CD8-positive, alpha-beta memory T cell (primary cell): Measurements from ENCODE around the gene PLA2G4F. TPM values are rescaled to one million over a fixed set of nuclear protein-coding genes. Genes with fewer than 3 reads are reported as not detected.
A peak's percentile ranks its signal among the peaks of the same experiment; 100 is the strongest.

Experiments used
- CTCF ChIA-PET: fragments of 350-600 bp; sonication (Branson Sonifier 250); formaldehyde crosslinking; loops from one replicate; lab custom pipeline; 2021; ENCODE audit warnings: antibody characterized with exemption; lab: Charles Lee
- POLR2A ChIA-PET: fragments of 350-600 bp; sonication (Branson Sonifier 250); formaldehyde crosslinking; loops from one replicate; lab custom pipeline; 2021; ENCODE audit warnings: antibody characterized with exemption; lab: Charles Lee
- DNase-seq, 5 donors: peaks; one replicate each; pipeline versions ENCODE4 v3.0.0 to v3.0.0-alpha.2; 2020 to 2022; ENCODE audit warnings: mixed read lengths in 1 of 5
- H3K27ac ChIP-seq: one replicate; pipeline ENCODE4 v1.7.0; 2013; ENCODE audit warnings: low read depth, mild to moderate bottlenecking, low read length, moderate library complexity
- H3K27me3 ChIP-seq: 2 replicates; pipeline ENCODE4 v1.7.0; 2013; ENCODE audit warnings: low read length, mild to moderate bottlenecking; ENCODE audit not compliant: insufficient read depth, poor library complexity, severe bottlenecking
- H3K36me3 ChIP-seq: 2 replicates; pipeline ENCODE4 v1.7.0; 2013; ENCODE audit warnings: mild to moderate bottlenecking, low read length, moderate library complexity; ENCODE audit not compliant: insufficient read depth
- H3K4me1 ChIP-seq: 2 replicates; pipeline ENCODE4 v1.7.0; 2013; ENCODE audit warnings: mild to moderate bottlenecking, low read length, moderate library complexity; ENCODE audit not compliant: insufficient read depth
- H3K4me3 ChIP-seq: 2 replicates; pipeline ENCODE4 v1.7.0; 2013; ENCODE audit warnings: mild to moderate bottlenecking, low read length
- H3K9me3 ChIP-seq: 2 replicates; pipeline ENCODE4 v1.7.0; 2013; ENCODE audit warnings: mild to moderate bottlenecking, low read length
- H3K27ac Mint-ChIP-seq, 8 donors: one replicate each; pipeline ENCODE4 v1.8.0; 2020 to 2021; ENCODE audit warnings: mixed read lengths in 8 of 8, mild to moderate bottlenecking in 6 of 8, inconsistent platforms in 3 of 8, moderate library complexity in 3 of 8
- H3K27me3 Mint-ChIP-seq, 2 donors: one replicate each; pipeline ENCODE4 v1.8.0; 2020 to 2021; ENCODE audit warnings: mixed read lengths in 2 of 2, mild to moderate bottlenecking in 1 of 2, moderate library complexity in 1 of 2
- H3K36me3 Mint-ChIP-seq, 3 donors: one replicate each; pipeline ENCODE4 v1.8.0; 2020 to 2021; ENCODE audit warnings: mixed read lengths in 3 of 3, inconsistent platforms in 1 of 3, mild to moderate bottlenecking in 1 of 3
- H3K4me1 Mint-ChIP-seq, 3 donors: one replicate each; pipeline ENCODE4 v1.8.0; 2020 to 2021; ENCODE audit warnings: mixed read lengths in 3 of 3, inconsistent platforms in 1 of 3, mild to moderate bottlenecking in 1 of 3
- H3K4me3 Mint-ChIP-seq, 7 donors: one replicate each; pipeline ENCODE4 v1.8.0; 2020 to 2021; ENCODE audit warnings: mixed read lengths in 7 of 7, mild to moderate bottlenecking in 6 of 7, moderate library complexity in 4 of 7, inconsistent platforms in 2 of 7
- H3K9me3 Mint-ChIP-seq, 5 donors: one replicate each; pipeline ENCODE4 v1.8.0; 2020 to 2022; ENCODE audit warnings: mixed read lengths in 5 of 5, mild to moderate bottlenecking in 3 of 5, moderate library complexity in 2 of 5, inconsistent platforms in 1 of 5
- polyA plus RNA-seq: library from polyadenylated mRNA; unstranded; fragments of 300-500 nt; fragmentation: Illumina TruSeq; gene quantifications from one replicate; pipeline ENCODE4 v1.2.3, GENCODE V29; 2021
- total RNA-seq, 2 experiments: library from RNA; stranded (reverse); gene quantifications; one replicate each; pipeline ENCODE4 v1.2.3, GENCODE V29; 2021

Gene PLA2G4F
- total and polyA plus RNA-seq, 3 experiments from 2014 or later = not detected

DNA sequence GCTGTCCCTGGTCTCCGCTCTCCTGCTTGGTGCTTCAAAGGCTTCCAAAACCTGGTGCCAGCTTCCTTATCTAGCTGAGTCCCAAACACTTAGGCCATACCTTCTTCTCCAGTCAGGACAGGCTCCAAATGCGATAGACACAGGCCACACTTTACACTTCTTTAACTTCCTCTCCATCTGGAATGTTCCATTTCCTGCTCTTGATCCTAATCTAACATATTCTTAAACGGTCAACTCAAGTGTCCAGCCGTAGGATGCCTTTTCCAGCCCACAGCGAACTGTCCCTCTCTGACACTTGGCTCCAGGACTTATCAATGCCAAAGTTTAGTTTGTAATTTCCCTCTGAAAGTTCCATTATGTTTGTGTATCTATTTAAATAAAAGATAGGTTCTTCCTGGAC is 19.2 kb upstream of the PLA2G4F start:
- H3K4me3 ChIP-seq = no peak overlapping the region
- no peaks in the 10 kb centered on the region for H3K27me3 ChIP-seq
- Mint-ChIP-seq H3K4me1 (peaks cover 0 to 8% (median 7%) of the 10 kb centered on the region in 3 donors), H3K27me3 (no peaks in the 10 kb centered on the region), H3K27ac (peak overlapping the region in 2 of 8 donors; percentile 15 to 30), H3K36me3 (peaks cover 16 to 87% (median 28%) of the 10 kb centered on the region in 3 donors), H3K4me3 (no peak overlapping the region), H3K9me3 (no peaks in the 10 kb centered on the region)
- no peak overlapping the region for H3K27ac ChIP-seq
- CTCF ChIA-PET = no interaction called here
- POLR2A ChIA-PET = no interaction called here
- no peaks in the 10 kb centered on the region for H3K9me3 ChIP-seq
- DNase-seq = no peak
- H3K36me3 ChIP-seq = peaks cover 51% of the 10 kb centered on the region
- no peaks in the 10 kb centered on the region for H3K4me1 ChIP-seq

DNA sequence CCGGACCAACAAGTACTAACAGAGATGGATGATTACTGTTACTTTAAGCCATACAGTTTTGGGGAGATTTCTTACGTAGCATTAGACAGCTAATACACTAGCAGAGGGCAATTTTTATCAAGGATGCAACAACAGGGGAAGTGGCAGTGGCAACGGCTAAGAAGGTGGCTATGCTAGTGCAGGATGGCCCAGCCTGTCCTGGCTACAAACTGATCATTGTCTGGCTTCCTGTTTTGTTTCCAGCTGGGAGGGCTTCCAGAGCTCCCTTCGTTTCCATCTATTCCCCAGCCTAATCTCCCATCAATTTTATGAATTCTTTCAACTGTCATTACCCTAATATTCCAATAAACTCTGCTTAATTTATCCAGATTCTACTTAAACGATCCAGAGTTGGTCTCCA is 16.0 kb upstream of the PLA2G4F start:
- Mint-ChIP-seq H3K4me3 (no peak overlapping the region), H3K27ac (peak overlapping the region in 3 of 8 donors; percentile 27 to 68 (median 56)), H3K27me3 (no peaks in the 10 kb centered on the region), H3K4me1 (peaks cover 0 to 8% (median 7%) of the 10 kb centered on the region in 3 donors), H3K36me3 (peaks cover 9 to 89% (median 31%) of the 10 kb centered on the region in 3 donors), H3K9me3 (no peaks in the 10 kb centered on the region)
- DNase-seq = no peak
- H3K27ac ChIP-seq = no peak overlapping the region
- no peaks in the 10 kb centered on the region for H3K4me1 ChIP-seq
- ChIA-PET POLR2A (no interaction called here), CTCF (no interaction called here)
- no peaks in the 10 kb centered on the region for H3K9me3 ChIP-seq
- H3K27me3 ChIP-seq = no peaks in the 10 kb centered on the region
- peaks cover 58% of the 10 kb centered on the region for H3K36me3 ChIP-seq
- no peak overlapping the region for H3K4me3 ChIP-seq

DNA sequence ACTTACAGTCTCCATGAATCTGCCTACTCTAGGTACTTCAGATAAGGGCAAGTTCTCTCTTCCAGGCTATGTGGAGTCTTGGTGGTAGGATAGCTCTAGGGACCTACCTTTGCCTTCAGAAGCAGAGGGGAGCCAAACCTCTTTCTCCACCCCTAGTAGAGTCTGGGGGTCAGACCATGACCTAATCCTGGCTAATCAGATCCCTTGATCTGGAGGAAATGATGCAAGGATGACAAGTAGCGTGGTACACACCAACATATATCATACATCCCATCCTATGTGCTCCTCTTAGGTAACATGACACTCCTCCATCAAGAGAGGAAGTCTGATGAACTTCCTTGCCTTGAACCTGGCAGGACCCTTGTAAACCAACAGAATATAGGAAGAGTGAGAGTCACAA is 15.4 kb upstream of the PLA2G4F start:
- Mint-ChIP-seq H3K9me3 (no peaks in the 10 kb centered on the region), H3K36me3 (peaks cover 9 to 89% (median 35%) of the 10 kb centered on the region in 3 donors), H3K4me1 (peaks cover 0 to 8% (median 5%) of the 10 kb centered on the region in 3 donors), H3K4me3 (no peak overlapping the region), H3K27me3 (no peaks in the 10 kb centered on the region), H3K27ac (peak overlapping the region in 6 of 8 donors; percentile 27 to 93 (median 57))
- Histone ChIP-seq H3K36me3 (peaks cover 60% of the 10 kb centered on the region), H3K4me3 (no peak overlapping the region), H3K4me1 (no peaks in the 10 kb centered on the region), H3K27ac (no peak overlapping the region), H3K27me3 (no peaks in the 10 kb centered on the region), H3K9me3 (no peaks in the 10 kb centered on the region)
- POLR2A ChIA-PET = no interaction called here
- CTCF ChIA-PET = no interaction called here
- DNase-seq = no peak

DNA sequence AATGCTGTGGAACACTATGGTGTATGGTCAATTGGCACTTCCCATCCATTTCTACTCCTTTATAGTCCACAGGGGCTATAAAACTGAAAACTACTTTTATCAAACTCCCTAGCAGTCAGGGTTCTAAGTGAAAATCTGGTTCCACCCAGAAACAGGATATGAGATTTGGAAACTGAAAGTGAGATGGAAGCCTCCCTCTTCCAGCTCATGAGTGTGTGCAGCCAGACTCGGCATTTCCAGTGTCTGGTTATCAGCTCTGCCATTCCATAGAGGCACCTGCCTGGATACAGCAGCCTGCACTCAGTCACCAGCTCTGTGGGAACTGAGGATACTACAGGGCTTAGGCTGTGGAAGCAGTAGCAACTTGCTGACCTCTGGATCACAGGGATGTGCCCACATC is 14.7 kb upstream of the PLA2G4F start:
- Histone ChIP-seq H3K36me3 (peaks cover 67% of the 10 kb centered on the region), H3K4me3 (no peak overlapping the region), H3K27ac (no peak overlapping the region), H3K9me3 (no peaks in the 10 kb centered on the region), H3K4me1 (no peaks in the 10 kb centered on the region), H3K27me3 (no peaks in the 10 kb centered on the region)
- Mint-ChIP-seq H3K4me1 (peaks cover 0 to 8% (median 5%) of the 10 kb centered on the region in 3 donors), H3K27ac (peak overlapping the region in 3 of 8 donors; percentile 17 to 93 (median 76)), H3K27me3 (no peaks in the 10 kb centered on the region), H3K4me3 (no peak overlapping the region), H3K36me3 (peaks cover 9 to 91% (median 35%) of the 10 kb centered on the region in 3 donors), H3K9me3 (no peaks in the 10 kb centered on the region)
- ChIA-PET POLR2A (no interaction called here), CTCF (no interaction called here)
- no peak for DNase-seq

DNA sequence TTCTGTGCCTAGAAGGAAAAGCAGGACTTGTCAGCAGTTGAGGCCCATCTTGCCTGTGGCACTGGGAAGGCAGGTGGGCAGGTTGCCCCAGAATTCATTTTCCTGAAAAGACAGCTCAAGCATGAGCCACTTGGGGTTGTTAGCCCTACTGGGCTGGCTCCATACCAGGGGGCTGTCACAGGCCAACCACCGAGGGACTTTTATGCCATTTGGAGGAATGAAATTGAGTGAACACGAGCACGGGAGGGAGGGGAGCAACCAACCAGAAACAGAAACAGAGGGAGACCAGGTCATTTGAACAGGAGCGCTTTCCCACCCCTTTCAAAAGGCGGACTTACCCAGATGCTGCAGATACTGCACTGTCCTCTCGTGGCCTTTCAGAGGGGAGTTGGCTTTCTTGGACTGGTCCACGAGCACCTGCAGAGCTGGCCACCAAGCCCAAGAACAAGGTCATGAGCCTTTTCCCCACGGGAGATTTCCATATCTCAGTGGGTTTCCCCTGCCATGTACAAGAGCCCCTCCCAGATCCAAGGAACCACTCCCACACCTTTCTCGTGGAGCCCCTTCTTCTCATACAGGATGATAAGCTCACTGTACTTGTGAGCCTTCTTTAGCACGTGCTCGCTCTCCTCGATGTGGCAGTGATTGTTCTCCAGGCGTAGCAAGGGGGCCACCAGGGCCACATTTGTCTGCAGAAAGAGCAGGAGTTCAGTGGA is 9.9 kb upstream of the PLA2G4F start:
- no peaks in the 10 kb centered on the region for H3K9me3 Mint-ChIP-seq
- Histone ChIP-seq H3K9me3 (no peaks in the 10 kb centered on the region), H3K4me1 (no peaks in the 10 kb centered on the region), H3K27ac (no peak overlapping the region), H3K36me3 (peaks cover 84% of the 10 kb centered on the region), H3K4me3 (no peak overlapping the region), H3K27me3 (no peaks in the 10 kb centered on the region)
- ChIA-PET CTCF (no interaction called here), POLR2A (no interaction called here)
- DNase-seq = no peak
- peaks cover 8 to 94% (median 37%) of the 10 kb centered on the region in 3 donors for H3K36me3 Mint-ChIP-seq
- H3K27ac Mint-ChIP-seq = peak overlapping the region in 2 of 8 donors; percentile 29 to 71
- H3K27me3 Mint-ChIP-seq = no peaks in the 10 kb centered on the region
- H3K4me3 Mint-ChIP-seq = no peak overlapping the region
- H3K4me1 Mint-ChIP-seq = peaks cover 0 to under 1% (median under 1%) of the 10 kb centered on the region in 3 donors

DNA sequence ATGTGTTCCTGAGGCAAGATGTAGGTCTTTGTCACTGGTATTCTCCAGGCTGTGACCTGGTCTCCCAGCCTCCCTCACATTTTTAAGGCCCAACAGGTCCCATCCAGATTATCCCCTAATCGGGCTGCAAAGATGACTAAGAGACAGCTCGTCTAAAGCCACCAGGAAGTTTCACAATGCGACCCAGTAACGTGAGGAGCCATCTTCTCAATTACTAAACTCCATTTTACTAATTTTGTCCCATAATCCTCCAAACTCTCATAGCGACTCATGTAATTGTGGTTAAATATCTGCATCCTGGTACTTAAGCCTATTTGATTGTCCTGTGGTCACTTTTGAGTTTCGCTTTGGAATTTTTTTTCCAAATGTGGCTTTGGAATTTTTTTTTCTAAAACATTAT is 8.7 kb upstream of the PLA2G4F start:
- Mint-ChIP-seq H3K27ac (no peak overlapping the region), H3K4me3 (no peak overlapping the region)

DNA sequence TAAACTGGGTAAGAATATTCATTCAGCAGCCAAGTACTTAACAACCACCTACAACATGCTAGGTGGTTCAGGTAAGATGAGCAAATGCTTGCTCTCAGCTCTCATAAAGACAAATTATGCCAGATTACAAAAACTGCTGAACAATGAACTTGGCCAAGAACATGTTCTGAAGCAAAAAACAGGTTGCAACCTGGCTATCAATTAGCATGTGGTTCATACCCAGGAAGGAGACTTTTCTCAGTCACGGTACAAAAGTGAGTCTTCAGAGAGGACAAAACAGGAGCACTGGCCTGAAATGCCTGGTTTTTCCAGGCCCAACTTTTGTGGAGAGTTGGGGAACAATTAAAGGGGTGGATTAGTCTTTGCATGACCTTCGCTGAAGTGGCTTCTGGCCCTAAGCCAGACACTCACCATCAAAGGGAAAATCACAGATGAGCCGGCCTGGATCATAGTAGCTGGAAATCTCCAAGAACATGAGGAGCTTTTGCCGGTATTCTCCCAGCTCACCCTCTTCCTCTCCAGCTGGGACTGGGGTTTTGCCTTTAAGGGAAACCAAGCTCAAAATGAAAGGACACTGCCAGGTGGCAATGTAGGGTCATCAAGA is 7.6 kb upstream of the PLA2G4F start:
- H3K4me3 Mint-ChIP-seq = no peak overlapping the region
- no peak overlapping the region for H3K4me3 ChIP-seq
- H3K27ac ChIP-seq = no peak overlapping the region
- H3K27ac Mint-ChIP-seq = peak overlapping the region in 1 of 8 donors; percentile 68
- peaks cover 81% of the 10 kb centered on the region for H3K36me3 ChIP-seq
- no peaks in the 10 kb centered on the region for H3K27me3 ChIP-seq
- H3K36me3 Mint-ChIP-seq = peaks cover 8 to 98% (median 38%) of the 10 kb centered on the region in 3 donors
- H3K27me3 Mint-ChIP-seq = no peaks in the 10 kb centered on the region
- H3K9me3 ChIP-seq = no peaks in the 10 kb centered on the region
- CTCF ChIA-PET = interaction anchor here (1.8 kb wide), 1 partner anchor 26 kb away, joined by 4 read pairs; no protein-coding TSS in a partner anchor
- no peaks in the 10 kb centered on the region for H3K9me3 Mint-ChIP-seq
- H3K4me1 Mint-ChIP-seq = no peaks in the 10 kb centered on the region
- POLR2A ChIA-PET = no interaction called here
- no peak for DNase-seq
- H3K4me1 ChIP-seq = no peaks in the 10 kb centered on the region

More for the DNA sequence above, 8.7 kb upstream of the PLA2G4F start:
- H3K36me3 Mint-ChIP-seq = peaks cover 8 to 98% (median 38%) of the 10 kb centered on the region in 3 donors
- Histone ChIP-seq H3K4me3 (no peak overlapping the region), H3K4me1 (no peaks in the 10 kb centered on the region), H3K27ac (no peak overlapping the region), H3K36me3 (peaks cover 86% of the 10 kb centered on the region), H3K27me3 (no peaks in the 10 kb centered on the region), H3K9me3 (no peaks in the 10 kb centered on the region)
- ChIA-PET POLR2A (no interaction called here), CTCF (interaction anchor here (1.8 kb wide), 1 partner anchor 27 kb away, joined by 4 read pairs; no protein-coding TSS in a partner anchor)
- DNase-seq = no peak
- no peaks in the 10 kb centered on the region for H3K9me3 Mint-ChIP-seq
- no peaks in the 10 kb centered on the region for H3K4me1 Mint-ChIP-seq
- no peaks in the 10 kb centered on the region for H3K27me3 Mint-ChIP-seq

DNA sequence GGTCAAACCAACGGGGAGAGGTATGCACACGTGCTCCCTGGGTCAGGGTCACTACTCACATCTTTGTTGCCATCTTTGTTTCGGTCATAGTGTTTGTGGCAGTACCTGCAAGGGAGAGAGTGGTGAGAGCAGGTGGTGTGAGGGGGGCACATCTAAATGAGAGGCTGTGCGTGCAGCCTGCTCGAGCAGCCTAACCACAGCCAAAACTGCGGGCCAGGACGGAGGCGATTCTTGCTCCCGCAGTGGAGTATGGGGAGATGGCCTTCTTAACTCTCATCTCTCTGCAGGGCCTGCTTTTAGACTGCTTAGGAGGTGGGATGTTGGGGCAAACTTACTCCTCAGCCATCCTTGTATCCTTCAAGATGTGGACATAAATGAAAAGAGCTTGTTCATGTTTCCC is 6.9 kb upstream of the PLA2G4F start:
- CTCF ChIA-PET = no interaction called here
- Histone ChIP-seq H3K36me3 (peaks cover 81% of the 10 kb centered on the region), H3K27ac (no peak overlapping the region), H3K4me3 (no peak overlapping the region), H3K9me3 (no peaks in the 10 kb centered on the region), H3K4me1 (no peaks in the 10 kb centered on the region), H3K27me3 (no peaks in the 10 kb centered on the region)
- no peak for DNase-seq
- no peak overlapping the region for H3K4me3 Mint-ChIP-seq
- H3K36me3 Mint-ChIP-seq = peaks cover 8 to 97% (median 42%) of the 10 kb centered on the region in 3 donors
- H3K9me3 Mint-ChIP-seq = no peaks in the 10 kb centered on the region
- no peaks in the 10 kb centered on the region for H3K4me1 Mint-ChIP-seq
- H3K27me3 Mint-ChIP-seq = no peaks in the 10 kb centered on the region
- POLR2A ChIA-PET = no interaction called here
- peak overlapping the region in 4 of 8 donors; percentile 34 to 82 (median 53) for H3K27ac Mint-ChIP-seq
